ENCODE measurements around the gene POLE2. TPM values are rescaled to one million over a fixed set of nuclear protein-coding genes. Genes with fewer than 3 reads are reported as not detected.

Gene POLE2
- total RNA-seq, 1 experiment from 2014 or later, result 17.4 TPM

DNA sequence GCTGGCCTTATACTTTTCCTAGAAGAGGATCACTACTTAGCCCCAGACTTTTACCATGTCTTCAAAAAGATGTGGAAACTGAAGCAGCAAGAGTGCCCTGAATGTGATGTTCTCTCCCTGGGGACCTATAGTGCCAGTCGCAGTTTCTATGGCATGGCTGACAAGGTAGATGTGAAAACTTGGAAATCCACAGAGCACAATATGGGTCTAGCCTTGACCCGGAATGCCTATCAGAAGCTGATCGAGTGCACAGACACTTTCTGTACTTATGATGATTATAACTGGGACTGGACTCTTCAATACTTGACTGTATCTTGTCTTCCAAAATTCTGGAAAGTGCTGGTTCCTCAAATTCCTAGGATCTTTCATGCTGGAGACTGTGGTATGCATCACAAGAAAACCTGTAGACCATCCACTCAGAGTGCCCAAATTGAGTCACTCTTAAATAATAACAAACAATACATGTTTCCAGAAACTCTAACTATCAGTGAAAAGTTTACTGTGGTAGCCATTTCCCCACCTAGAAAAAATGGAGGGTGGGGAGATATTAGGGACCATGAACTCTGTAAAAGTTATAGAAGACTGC lies 65.9 kb downstream of the POLE2 start:
- H3K9me3 ChIP-seq (ENCODE audit: control insufficient read depth, insufficient read depth, low read depth, low read length), result no peaks in the 10 kb centered on the region
- TSS peak; percentile 91 for BruUV-seq (replicated peaks)
- ChIA-PET CTCF (no interaction called here), POLR2A (no interaction called here)
- no peak for TF ChIP-seq SIN3A (IDR thresholded peaks at IDR 0.05; ENCODE audit: borderline replicate concordance, insufficient read depth, low read depth, low read length)
- no peak for TF ChIP-seq TCF7L2 (IDR thresholded peaks at IDR 0.05; ENCODE audit: low read depth, low read length)
- TF ChIP-seq, protein P1, sequence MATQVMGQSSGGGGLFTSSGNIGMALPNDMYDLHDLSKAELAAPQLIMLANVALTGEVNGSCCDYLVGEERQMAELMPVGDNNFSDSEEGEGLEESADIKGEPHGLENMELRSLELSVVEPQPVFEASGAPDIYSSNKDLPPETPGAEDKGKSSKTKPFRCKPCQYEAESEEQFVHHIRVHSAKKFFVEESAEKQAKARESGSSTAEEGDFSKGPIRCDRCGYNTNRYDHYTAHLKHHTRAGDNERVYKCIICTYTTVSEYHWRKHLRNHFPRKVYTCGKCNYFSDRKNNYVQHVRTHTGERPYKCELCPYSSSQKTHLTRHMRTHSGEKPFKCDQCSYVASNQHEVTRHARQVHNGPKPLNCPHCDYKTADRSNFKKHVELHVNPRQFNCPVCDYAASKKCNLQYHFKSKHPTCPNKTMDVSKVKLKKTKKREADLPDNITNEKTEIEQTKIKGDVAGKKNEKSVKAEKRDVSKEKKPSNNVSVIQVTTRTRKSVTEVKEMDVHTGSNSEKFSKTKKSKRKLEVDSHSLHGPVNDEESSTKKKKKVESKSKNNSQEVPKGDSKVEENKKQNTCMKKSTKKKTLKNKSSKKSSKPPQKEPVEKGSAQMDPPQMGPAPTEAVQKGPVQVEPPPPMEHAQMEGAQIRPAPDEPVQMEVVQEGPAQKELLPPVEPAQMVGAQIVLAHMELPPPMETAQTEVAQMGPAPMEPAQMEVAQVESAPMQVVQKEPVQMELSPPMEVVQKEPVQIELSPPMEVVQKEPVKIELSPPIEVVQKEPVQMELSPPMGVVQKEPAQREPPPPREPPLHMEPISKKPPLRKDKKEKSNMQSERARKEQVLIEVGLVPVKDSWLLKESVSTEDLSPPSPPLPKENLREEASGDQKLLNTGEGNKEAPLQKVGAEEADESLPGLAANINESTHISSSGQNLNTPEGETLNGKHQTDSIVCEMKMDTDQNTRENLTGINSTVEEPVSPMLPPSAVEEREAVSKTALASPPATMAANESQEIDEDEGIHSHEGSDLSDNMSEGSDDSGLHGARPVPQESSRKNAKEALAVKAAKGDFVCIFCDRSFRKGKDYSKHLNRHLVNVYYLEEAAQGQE (IDR thresholded peaks at IDR 0.05; ENCODE audit: insufficient read depth in 1 of 2, low read depth in 2 of 2, low read length in 1 of 2), result no peak
- no peak for TF ChIP-seq POLR2AphosphoS5 (IDR thresholded peaks at IDR 0.05; ENCODE audit: low read depth, low read length)
- TF ChIP-seq, protein P2, sequence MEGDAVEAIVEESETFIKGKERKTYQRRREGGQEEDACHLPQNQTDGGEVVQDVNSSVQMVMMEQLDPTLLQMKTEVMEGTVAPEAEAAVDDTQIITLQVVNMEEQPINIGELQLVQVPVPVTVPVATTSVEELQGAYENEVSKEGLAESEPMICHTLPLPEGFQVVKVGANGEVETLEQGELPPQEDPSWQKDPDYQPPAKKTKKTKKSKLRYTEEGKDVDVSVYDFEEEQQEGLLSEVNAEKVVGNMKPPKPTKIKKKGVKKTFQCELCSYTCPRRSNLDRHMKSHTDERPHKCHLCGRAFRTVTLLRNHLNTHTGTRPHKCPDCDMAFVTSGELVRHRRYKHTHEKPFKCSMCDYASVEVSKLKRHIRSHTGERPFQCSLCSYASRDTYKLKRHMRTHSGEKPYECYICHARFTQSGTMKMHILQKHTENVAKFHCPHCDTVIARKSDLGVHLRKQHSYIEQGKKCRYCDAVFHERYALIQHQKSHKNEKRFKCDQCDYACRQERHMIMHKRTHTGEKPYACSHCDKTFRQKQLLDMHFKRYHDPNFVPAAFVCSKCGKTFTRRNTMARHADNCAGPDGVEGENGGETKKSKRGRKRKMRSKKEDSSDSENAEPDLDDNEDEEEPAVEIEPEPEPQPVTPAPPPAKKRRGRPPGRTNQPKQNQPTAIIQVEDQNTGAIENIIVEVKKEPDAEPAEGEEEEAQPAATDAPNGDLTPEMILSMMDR (IDR thresholded peaks at IDR 0.05), result no peak
- intact Hi-C loops (cut with micrococcal nuclease; ENCODE audit: unreplicated experiment) (no loop called here), in situ Hi-C loops (cut with HindIII; ENCODE audit: low pct_unique_long_range_greater_than_20kb, low sequenced_read_pairs) (no loop called here)
- peak overlapping the region; percentile 92 to 95 for H3K4me3 ChIP-seq (ENCODE audit: low read depth in 2 of 2, low read length in 2 of 2)
- H3K27me3 ChIP-seq (ENCODE audit: control insufficient read depth, insufficient read depth, low read length), result no peaks in the 10 kb centered on the region
- peaks cover 18% of the 10 kb centered on the region for H3K36me3 ChIP-seq (ENCODE audit: control insufficient read depth, insufficient read depth, low read length)
- H3K27ac ChIP-seq (ENCODE audit: low read length), result peak overlapping the region; percentile 88
- peaks cover 17% of the 10 kb centered on the region for H3K4me1 ChIP-seq (ENCODE audit: control insufficient read depth, insufficient read depth, low read length)
- DNase-seq (ENCODE audit: low read depth, low spot score) (no peak), ATAC-seq (no peak)

DNA sequence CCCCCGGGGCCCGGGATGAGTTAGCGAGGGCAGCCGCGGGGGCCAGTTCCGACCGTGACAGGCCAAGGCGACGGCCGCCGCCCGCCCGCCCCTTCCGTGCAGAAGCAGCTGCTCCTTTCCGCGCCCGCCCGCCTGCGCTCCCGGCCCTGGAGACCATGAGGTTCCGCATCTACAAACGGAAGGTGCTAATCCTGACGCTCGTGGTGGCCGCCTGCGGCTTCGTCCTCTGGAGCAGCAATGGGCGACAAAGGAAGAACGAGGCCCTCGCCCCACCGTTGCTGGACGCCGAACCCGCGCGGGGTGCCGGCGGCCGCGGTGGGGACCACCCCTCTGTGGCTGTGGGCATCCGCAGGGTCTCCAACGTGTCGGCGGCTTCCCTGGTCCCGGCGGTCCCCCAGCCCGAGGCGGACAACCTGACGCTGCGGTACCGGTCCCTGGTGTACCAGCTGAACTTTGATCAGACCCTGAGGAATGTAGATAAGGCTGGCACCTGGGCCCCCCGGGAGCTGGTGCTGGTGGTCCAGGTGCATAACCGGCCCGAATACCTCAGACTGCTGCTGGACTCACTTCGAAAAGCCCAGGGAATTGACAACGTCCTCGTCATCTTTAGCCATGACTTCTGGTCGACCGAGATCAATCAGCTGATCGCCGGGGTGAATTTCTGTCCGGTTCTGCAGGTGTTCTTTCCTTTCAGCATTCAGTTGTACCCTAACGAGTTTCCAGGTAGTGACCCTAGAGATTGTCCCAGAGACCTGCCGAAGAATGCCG lies 66.7 kb downstream of the POLE2 start:
- TF ChIP-seq SIN3A (IDR thresholded peaks at IDR 0.05; ENCODE audit: borderline replicate concordance, insufficient read depth, low read depth, low read length), result no peak
- TF ChIP-seq, protein P1 (IDR thresholded peaks at IDR 0.05; ENCODE audit: insufficient read depth in 1 of 2, low read depth in 2 of 2, low read length in 1 of 2), result no peak
- TF ChIP-seq, protein P2 (IDR thresholded peaks at IDR 0.05), result no peak
- no peak for TF ChIP-seq TCF7L2 (IDR thresholded peaks at IDR 0.05; ENCODE audit: low read depth, low read length)
- no peak for TF ChIP-seq POLR2AphosphoS5 (IDR thresholded peaks at IDR 0.05; ENCODE audit: low read depth, low read length)
- peak overlapping the region; percentile 92 to 95 for H3K4me3 ChIP-seq (ENCODE audit: low read depth in 2 of 2, low read length in 2 of 2)
- ChIA-PET CTCF (no interaction called here), POLR2A (no interaction called here)
- intact Hi-C loops (cut with micrococcal nuclease; ENCODE audit: unreplicated experiment), result no loop called here
- peaks cover 18% of the 10 kb centered on the region for H3K4me1 ChIP-seq (ENCODE audit: control insufficient read depth, insufficient read depth, low read length)
- H3K27ac ChIP-seq (ENCODE audit: low read length), result peak overlapping the region; percentile 88
- no peaks in the 10 kb centered on the region for H3K9me3 ChIP-seq (ENCODE audit: control insufficient read depth, insufficient read depth, low read depth, low read length)
- peaks cover 18% of the 10 kb centered on the region for H3K36me3 ChIP-seq (ENCODE audit: control insufficient read depth, insufficient read depth, low read length)
- BruUV-seq (replicated peaks), result no TSS peak
- no peaks in the 10 kb centered on the region for H3K27me3 ChIP-seq (ENCODE audit: control insufficient read depth, insufficient read depth, low read length)
- peak; percentile 52 for ATAC-seq
- in situ Hi-C loops (cut with HindIII; ENCODE audit: low pct_unique_long_range_greater_than_20kb, low sequenced_read_pairs), result no loop called here
- DNase-seq (ENCODE audit: low read depth, low spot score), result no peak

All from Panc1 (cell line).